HEK293T (cell line): ENCODE results near the gene NEK3.
"Not testable (repeated sequence)": the region's sequence is repeated elsewhere in the genome, so short reads cannot be mapped to it uniquely, and the experiment has no call there.

ENCODE experiments used
- CTCF ChIA-PET: fragments of 350-600 bp; formaldehyde crosslinking; extraction: SDS; loops from one replicate; lab custom pipeline; 2021; ENCODE audit warnings: antibody characterized with exemption, inconsistent platforms; lab: Yijun Ruan, JAX
- POLR2A ChIA-PET: fragments of 350-600 bp; formaldehyde crosslinking; extraction: SDS; loops from one replicate; lab custom pipeline; 2020; ENCODE audit warnings: antibody characterized with exemption, inconsistent platforms; lab: Yijun Ruan, JAX
- DNase-seq: peaks from one replicate; pipeline ENCODE4 v3.0.0; 2012; ENCODE audit warnings: mixed read lengths; ENCODE audit errors: extremely low spot score
- ARNT ChIP-seq: fragments of 450-650 bp; IDR thresholded peaks from 2 replicates; pipeline ENCODE4 v1.6.1; 2017; ENCODE audit warnings: mild to moderate bottlenecking
- BHLHE40 ChIP-seq: fragments of 450-650 bp; IDR thresholded peaks from 2 replicates; pipeline ENCODE4 v1.6.1; 2016; ENCODE audit warnings: mild to moderate bottlenecking, moderate library complexity, borderline replicate concordance
- CTBP1 ChIP-seq: fragments of 450-650 bp; IDR thresholded peaks from 2 replicates; pipeline ENCODE4 v1.6.1; 2016; ENCODE audit warnings: borderline replicate concordance
- ELF4 ChIP-seq: fragments of 450-650 bp; IDR thresholded peaks from 2 replicates; pipeline ENCODE4 v1.6.1; 2017; ENCODE audit warnings: antibody characterized with exemption
- FOXA1 ChIP-seq: fragments of 450-650 bp; IDR thresholded peaks from 2 replicates; pipeline ENCODE4 v1.6.1; 2016; ENCODE audit warnings: mild to moderate bottlenecking
- FOXK2 ChIP-seq: fragments of 450-650 bp; IDR thresholded peaks from 2 replicates; pipeline ENCODE4 v1.6.1; 2016; ENCODE audit warnings: mild to moderate bottlenecking
- FOXM1 ChIP-seq: fragments of 450-650 bp; IDR thresholded peaks from 2 replicates; pipeline ENCODE4 v1.6.1; 2017; ENCODE audit warnings: mild to moderate bottlenecking, borderline replicate concordance
- HDGF ChIP-seq: fragments of 450-650 bp; IDR thresholded peaks from 2 replicates; pipeline ENCODE4 v1.6.1; 2017; ENCODE audit warnings: antibody characterized with exemption, borderline replicate concordance
- L3MBTL2 ChIP-seq: fragments of 450-650 bp; conservative IDR thresholded peaks from 2 replicates; pipeline ENCODE4 v1.6.1; 2016; ENCODE audit warnings: mild to moderate bottlenecking
- LEF1 ChIP-seq: fragments of 450-650 bp; IDR thresholded peaks from 2 replicates; pipeline ENCODE4 v1.6.1; 2017; ENCODE audit warnings: mild to moderate bottlenecking, borderline replicate concordance
- NFRKB ChIP-seq: fragments of 450-650 bp; IDR thresholded peaks from 2 replicates; pipeline ENCODE4 v1.6.1; 2016; ENCODE audit warnings: mild to moderate bottlenecking, moderate library complexity
- SP1 ChIP-seq: fragments of 450-650 bp; IDR thresholded peaks from 2 replicates; pipeline ENCODE4 v1.6.1; 2017
- SUZ12 ChIP-seq: fragments of 450-650 bp; IDR thresholded peaks from 2 replicates; pipeline ENCODE4 v1.6.1; 2016; ENCODE audit warnings: mild to moderate bottlenecking
- TARDBP ChIP-seq: fragments of 450-650 bp; IDR thresholded peaks from 2 replicates; pipeline ENCODE4 v1.6.1; 2016
- ZNF384 ChIP-seq: fragments of 450-650 bp; IDR thresholded peaks from 2 replicates; pipeline ENCODE4 v1.6.1; 2016
- TF ChIP-seq, protein P1 (sequence below): fragments of 450-650 bp; IDR thresholded peaks from 2 replicates; pipeline ENCODE4 v1.6.1; 2016

NEK3 gene

DNA sequence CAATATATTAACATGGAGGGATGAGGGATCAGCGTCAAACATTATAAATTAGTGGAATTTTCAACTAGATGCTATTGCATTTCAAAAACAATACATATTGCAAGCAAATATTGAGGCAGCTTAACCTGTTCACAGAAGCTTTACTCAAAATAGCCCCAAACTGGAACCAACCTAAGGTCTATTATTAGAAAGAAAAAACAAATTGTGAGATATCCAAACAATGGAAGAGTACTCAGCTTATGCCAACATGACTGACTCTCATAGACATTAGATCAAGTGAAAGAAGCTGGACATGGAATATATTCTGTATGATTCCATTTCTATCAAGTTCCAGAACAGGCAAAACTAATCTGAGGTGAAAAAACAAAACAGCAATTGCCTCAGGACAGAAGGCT lies 27.6 kb upstream of the NEK3 start:
- ChIA-PET POLR2A (no interaction called here), CTCF (interaction anchor here (0.6 kb wide), 1 partner anchor 8 kb away, joined by 3 read pairs; no protein-coding TSS in a partner anchor)
- DNase-seq, result no peak
- no peak for TF ChIP-seq FOXA1
- no peak for TF ChIP-seq FOXM1
- no peak for TF ChIP-seq SP1
- no peak for TF ChIP-seq ARNT
- no peak for TF ChIP-seq NFRKB

DNA sequence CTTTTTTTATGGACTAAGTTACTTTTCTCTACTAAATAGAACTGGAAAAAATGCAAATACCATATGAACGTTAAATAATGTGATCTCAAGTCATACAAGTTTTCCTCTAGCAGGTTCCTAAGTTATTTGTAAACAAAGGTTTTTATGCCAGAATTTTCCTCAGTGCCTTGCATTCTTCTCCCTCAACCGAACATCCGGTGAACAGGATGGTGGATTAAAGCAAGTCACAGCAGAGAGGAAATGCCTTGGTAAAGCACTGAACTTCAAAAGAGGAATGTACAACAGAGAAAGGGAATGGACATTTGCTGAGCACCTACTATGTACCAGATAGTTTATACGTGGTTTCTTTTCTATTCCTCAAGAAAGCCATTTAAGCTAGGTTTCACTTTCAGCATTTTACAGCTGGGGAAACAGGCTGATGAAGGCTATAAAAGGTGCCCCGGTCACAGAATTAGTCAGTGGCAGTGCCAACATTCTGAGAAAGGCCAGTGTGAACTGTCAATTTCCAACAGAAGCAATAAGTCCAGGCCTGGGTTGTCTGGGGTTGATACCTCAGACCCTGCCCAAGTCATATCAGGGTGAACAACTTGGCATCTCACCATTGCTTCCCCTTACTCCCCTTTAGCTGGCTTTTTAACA lies 22.0 kb upstream of the NEK3 start:
- POLR2A ChIA-PET, DNase-seq, CTCF ChIA-PET: not testable (repeated sequence)

DNA sequence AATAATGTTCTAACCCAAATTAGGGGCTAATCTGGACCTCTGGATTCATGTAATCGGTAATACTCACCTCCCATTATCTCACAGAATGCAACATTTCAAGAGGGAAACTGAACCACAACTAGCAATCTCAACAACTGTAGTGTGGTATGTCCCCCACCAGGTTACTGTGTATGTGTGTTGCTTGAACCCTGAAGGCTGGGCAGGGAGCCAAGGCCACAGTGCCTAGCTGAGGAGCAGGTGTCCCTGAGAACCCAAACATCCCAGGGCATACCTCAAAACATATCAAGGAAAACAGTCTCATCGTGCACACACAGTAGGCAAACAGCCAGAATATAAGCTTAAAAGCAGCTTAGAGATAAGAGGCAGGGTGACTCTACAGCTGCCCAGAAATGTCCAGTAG lies 20.5 kb upstream of the NEK3 start:
- ChIA-PET CTCF (no interaction called here), POLR2A (no interaction called here)
- TF ChIP-seq L3MBTL2 (no peak), FOXM1 (no peak), SUZ12 (no peak), LEF1 (no peak)
- DNase-seq, result no peak

DNA sequence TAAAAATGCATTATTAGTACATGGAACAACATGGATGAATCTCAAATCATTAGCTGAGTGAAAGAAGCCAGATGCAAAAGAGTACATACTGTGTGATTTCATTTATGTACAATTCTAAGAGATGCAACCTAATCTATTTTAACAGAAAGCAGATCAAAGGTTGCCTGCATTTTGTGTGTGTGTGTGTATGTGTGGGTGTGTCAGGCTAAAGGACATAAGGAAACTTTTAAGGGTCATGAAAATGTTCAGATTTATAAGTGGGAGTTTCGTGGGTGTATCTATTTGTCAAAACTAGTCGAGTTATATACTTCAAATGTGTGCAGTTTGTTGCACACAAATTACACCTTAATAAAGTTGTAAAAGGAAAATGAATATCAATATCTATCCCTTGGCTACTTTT lies 17.9 kb upstream of the NEK3 start:
- ChIA-PET POLR2A (no interaction called here), CTCF (no interaction called here)
- TF ChIP-seq SP1 (no peak), ARNT (no peak)
- TF ChIP-seq, protein P1, sequence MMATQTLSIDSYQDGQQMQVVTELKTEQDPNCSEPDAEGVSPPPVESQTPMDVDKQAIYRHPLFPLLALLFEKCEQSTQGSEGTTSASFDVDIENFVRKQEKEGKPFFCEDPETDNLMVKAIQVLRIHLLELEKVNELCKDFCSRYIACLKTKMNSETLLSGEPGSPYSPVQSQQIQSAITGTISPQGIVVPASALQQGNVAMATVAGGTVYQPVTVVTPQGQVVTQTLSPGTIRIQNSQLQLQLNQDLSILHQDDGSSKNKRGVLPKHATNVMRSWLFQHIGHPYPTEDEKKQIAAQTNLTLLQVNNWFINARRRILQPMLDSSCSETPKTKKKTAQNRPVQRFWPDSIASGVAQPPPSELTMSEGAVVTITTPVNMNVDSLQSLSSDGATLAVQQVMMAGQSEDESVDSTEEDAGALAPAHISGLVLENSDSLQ, result no peak
- no peak for DNase-seq

DNA sequence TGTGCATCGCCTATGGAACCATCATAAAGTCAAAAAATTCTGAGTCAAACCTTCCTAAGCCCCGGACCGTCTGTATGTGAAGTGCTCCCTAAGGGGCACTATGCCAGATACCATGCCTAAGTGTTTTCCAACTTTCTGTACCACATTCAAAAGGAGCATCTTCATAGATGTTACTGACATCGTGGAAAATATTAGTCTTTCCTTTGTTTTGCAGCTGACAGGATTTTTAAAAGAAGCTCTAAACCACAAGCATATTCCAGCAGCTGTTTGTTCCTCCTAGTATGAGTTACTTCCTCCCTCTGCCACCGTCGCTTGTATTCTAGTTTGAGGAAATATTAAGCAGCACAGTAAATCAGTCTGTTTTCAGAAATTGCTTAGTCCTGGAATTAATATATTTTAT lies 14.6 kb upstream of the NEK3 start:
- DNase-seq, CTCF ChIA-PET, POLR2A ChIA-PET: not testable (repeated sequence)

DNA sequence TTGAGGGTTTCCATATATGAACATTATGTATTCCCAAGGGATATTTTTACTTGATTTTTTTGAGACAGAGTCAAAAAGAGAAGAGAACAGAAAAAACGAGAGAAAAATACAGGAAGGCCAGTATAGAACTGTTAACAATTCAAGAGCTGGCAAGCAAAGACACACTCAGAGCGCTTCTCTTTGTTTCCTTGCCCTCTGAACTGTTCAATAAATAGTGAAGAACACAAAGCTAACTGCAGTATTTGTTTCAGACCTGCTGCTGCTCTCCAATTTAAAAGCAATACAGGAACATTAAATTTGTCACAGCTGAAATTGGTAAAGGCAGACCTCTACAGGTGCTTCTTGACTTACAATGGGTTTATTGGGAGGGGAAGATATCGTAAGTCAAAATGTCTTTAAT lies 14.0 kb upstream of the NEK3 start:
- TF ChIP-seq LEF1 (no peak), SP1 (no peak), FOXM1 (no peak), L3MBTL2 (no peak), TARDBP (no peak)
- ChIA-PET POLR2A (no interaction called here), CTCF (no interaction called here)
- DNase-seq, result no peak

DNA sequence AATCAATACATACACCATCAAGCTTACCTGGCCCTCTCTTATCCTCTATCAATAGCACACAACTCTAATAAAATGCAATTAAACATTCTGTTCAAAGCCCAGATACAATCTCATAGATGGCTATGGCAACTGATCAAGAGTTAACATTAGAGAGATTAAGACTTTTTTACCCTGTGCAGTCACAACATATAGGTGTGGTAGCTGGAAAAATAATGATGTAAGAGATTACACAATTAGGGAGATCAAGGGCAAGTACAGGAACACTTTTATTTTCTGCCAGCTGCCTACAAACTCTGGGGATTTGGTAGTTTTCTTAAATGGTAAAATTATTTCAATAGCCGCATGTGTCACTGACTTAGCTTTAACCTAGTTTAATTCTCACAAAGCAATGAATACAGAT lies 12.3 kb upstream of the NEK3 start:
- CTCF ChIA-PET, result interaction anchor here (1.0 kb wide), 1 partner anchor 11 kb away, joined by 4 read pairs; no protein-coding TSS in a partner anchor

DNA sequence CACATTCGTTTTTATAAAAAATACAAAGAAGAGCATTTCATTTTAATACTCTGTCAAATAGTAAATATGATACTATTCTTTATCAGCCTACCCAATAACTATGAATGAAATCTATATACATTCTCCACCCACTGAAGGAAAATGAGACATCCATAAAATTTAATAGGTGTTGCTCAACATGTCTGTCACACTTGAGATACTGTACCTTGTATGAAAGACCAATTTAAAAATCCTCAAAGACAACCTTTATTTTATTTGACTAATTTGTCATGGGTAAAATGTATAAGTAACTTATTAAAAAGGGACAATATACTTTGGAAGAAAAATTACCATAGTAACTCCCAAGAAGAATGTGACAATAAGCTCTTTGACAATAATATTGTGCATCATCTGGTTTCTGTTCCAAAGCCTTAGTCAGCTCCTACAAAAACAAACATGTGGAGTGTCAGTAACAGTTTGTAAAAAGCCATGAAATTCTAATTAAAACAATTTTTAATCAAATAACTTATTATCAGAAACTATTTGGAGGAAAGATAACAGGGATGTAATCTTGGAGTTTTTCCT lies 11.5 kb upstream of the NEK3 start:
- DNase-seq, POLR2A ChIA-PET: not testable (repeated sequence)
- CTCF ChIA-PET, result interaction anchor here (1.0 kb wide), 1 partner anchor 10 kb away, joined by 4 read pairs; no protein-coding TSS in a partner anchor

More for the DNA sequence above, 12.3 kb upstream of the NEK3 start:
- POLR2A ChIA-PET, DNase-seq: not testable (repeated sequence)

DNA sequence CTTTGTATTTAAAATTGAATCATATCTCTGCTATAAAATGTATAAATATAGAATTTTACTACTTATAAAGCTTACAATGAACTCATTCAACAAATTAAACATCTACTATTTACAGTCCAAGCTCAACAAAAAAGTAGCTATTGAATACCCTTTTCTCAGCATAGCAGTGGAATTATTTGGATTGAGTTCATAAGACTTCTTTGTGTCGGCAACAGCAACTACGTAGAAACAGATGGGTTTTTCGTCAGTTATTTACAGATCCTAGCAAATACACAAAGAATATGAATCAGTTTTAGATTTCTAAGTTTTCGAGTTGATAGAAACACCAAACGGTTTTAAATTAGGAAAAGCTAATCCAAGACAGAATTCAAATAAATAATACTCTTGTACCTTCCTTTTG lies 10.4 kb upstream of the NEK3 start:
- no peak for DNase-seq
- TF ChIP-seq SP1, result no peak
- TF ChIP-seq ZNF384, result no peak
- no peak for TF ChIP-seq FOXK2
- no peak for TF ChIP-seq ELF4
- no peak for TF ChIP-seq CTBP1
- no peak for TF ChIP-seq NFRKB
- TF ChIP-seq HDGF, result no peak
- no peak for TF ChIP-seq FOXM1
- no peak for TF ChIP-seq LEF1
- no peak for TF ChIP-seq TARDBP
- no peak for TF ChIP-seq ARNT
- no peak for TF ChIP-seq FOXA1
- no peak for TF ChIP-seq BHLHE40
- no peak for TF ChIP-seq L3MBTL2
- TF ChIP-seq SUZ12, result no peak
- TF ChIP-seq, protein P1, result no peak
- ChIA-PET POLR2A (no interaction called here), CTCF (no interaction called here)
